HG03378 (cell line): ENCODE data around the gene NACAD.

Experiments used
- ATAC-seq: cut with Tn5 transposase; IDR thresholded peaks from one replicate; pipeline ENCODE4 v1.9.1; 2021; ENCODE audit warnings: mild to moderate bottlenecking, moderate library complexity; ENCODE audit not compliant: unreplicated experiment

NACAD gene

DNA sequence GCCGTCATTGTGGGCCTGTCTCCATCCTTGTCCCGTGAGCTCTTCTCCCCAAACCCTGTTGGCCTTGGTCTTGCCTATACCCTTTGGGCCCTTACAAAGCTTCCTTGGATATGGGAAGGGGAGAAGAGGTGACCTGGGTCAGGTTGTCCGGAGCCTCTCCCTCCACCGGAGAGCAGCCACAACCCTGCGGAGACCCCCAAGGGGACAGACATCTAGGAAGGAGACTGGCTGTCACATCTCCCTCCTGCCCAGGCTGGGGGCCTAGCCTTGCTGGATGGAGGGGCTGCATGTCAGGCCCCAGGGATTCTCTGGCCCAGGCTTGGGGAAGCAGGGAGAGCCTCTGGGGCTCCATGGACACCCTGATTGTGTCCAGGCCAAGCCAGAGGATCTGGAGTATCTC lies 11.8 kb downstream of the NACAD start:
- ATAC-seq, result no peak

DNA sequence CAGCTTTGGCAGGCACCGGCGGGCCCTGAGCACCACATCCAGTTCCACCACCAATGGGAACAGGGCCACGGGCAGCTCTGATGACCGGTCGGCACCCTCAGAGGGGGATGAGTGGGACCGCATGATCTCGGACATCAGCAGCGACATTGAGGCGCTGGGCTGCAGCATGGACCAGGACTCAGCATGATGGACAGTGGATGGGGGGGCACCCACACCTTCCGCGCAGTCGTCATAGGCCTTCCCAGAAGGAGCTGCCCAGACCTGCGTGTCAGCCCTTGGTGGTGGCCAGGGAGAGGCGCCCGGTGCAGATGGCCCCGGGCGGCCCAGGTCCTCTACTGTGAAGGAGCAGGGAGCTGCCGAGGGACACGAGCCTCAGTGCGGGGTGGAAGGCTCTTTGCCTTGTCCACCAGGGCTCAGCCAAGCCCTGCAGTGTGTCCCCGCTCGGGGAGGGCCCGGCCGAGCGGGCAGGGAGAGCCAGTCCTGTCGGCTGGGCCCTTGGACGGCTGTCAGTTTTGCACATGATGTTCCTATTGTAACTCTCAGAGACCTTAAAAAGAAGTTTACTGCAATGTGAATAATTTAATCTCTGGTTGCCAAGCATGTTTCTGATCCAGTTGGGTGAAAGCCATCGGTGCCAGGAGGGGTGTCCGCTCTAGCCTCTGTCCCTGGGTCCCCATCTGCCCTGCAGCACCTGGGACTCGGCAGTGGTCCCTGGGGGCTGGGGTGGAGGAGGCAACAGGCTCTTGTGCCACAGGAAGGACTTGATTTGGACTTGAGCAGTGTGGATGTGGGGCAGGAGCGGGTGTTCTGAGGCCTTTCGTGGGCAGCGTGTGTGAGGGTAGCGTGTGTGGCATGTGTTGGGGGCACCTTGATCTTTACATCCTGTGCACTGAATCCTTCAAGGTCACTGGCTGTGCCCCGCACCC lies 12.6 kb downstream of the NACAD start:
- no peak for ATAC-seq

DNA sequence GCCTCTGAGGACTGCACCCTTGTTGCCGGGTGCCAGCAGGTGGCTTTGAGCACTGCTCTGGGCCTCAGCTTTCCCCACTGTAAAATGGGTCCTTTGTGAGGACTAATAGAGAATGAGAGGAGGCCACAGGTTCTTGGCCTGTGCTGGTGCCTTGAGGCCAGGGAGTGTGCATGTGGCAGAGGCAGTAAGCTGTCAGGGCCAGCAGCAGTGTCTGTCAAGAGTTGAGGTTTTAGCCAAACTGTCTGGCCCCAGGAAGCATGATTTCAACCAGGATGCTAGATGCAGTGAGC lies 13.5 kb downstream of the NACAD start:
- no peak for ATAC-seq

DNA sequence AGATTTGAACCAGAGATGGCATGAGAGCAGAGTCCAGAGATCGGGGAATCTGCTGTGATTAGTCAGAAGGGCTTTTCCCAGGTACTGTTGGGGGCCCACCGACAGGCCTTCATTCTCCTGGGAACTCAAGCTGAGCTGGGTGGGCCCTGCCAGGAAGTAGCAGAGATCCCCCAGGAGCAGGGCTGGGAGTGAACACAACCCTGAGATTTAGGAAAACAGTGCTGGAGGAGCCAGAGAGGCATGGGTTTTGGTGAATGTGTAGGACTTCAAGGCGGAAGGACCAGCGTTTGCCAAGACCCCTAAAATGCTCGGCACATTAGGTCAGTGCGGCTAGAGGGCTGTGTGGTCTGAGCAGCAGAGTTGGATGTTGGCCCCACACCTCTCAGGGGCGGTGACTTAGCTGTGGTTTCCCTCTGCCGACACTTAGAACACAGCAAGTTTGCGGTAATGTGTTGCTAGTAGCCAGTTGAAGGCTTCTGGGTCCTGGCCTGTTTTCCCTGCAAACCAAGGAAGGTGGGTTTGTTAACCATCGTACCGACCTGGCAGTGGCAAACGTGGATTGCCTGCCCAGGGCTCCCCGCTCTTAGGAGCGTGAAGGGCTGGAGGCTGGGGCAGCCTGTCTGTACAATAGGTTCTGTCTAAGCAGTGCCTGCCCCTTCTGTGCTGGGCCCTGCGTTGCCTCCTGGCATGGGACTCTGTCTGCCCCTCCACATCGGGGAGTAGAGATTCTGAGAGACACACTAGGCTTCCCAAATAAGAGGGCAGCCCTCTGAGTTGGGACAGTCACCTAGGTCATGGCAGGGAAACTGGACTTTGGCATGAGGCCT lies 14.0 kb downstream of the NACAD start:
- ATAC-seq, result no peak

DNA sequence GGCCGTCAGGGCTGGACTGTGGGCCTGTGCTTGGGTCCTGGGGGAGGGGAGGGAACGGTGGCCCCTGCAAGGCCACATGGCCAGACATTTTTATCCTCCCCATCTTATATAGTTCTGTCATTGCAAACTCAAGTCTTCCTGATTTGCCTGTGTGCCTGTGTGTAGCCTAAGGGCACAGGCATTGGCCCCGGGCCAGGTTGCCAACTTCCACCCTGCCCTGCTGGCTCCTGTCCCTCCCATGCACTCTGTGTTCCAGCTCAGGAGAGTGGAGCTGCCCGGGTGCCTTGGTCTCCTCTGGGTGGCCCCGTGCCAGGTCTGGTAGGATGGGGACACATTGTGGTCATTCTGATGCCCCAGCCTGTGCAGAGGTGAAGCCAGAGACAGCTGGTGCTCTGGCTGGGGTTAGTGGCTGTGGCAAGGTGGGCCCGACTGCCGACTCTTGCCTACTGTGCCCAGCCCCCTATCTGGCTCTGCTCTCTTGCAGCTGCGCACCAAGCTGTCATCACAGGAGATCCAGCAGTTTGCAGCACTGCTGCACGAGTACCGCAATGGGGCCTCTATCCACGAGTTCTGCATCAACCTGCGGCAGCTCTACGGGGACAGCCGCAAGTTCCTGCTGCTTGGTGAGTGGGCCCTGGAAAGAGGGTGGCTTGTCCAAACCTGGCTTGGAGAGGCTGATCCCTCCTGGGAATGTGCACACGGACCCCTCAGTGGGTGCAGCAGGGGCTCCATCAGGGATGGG lies 14.8 kb downstream of the NACAD start:
- ATAC-seq, result no peak

DNA sequence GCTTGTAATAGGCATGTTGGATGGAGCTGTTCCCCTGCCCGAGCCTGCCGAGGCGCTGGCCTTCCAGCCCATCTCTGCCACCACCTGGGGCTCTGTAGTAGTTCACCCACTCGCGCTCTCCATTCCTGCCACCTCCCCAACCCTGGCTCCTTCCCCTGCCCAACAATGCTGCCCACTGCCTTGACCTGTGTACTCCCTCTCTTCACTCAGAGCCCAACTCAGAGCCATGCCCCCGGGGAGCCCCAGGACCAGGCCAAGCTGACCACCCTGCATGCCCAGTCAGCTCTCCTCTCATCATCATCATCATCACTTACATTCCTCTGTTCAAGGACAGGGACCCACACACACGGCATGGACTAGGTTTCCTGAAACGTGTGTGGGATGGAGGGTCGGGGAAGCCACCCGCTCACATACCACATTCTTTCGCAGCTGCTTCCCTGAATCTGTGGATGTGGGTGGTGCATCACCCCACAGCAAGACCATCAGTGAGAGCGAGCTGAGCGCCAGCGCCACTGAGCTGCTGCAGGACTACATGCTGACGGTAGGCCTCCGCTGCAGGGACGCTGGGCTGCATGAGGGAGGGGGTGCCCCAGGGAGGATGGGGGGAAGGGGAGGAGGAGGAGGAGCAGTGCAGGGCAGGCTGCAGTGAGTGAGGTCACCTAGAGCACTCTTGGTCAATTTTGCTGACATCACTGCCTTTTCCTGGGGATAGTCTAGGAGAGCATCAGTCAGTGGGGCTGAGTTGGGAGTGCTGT lies 15.6 kb downstream of the NACAD start:
- no peak for ATAC-seq

DNA sequence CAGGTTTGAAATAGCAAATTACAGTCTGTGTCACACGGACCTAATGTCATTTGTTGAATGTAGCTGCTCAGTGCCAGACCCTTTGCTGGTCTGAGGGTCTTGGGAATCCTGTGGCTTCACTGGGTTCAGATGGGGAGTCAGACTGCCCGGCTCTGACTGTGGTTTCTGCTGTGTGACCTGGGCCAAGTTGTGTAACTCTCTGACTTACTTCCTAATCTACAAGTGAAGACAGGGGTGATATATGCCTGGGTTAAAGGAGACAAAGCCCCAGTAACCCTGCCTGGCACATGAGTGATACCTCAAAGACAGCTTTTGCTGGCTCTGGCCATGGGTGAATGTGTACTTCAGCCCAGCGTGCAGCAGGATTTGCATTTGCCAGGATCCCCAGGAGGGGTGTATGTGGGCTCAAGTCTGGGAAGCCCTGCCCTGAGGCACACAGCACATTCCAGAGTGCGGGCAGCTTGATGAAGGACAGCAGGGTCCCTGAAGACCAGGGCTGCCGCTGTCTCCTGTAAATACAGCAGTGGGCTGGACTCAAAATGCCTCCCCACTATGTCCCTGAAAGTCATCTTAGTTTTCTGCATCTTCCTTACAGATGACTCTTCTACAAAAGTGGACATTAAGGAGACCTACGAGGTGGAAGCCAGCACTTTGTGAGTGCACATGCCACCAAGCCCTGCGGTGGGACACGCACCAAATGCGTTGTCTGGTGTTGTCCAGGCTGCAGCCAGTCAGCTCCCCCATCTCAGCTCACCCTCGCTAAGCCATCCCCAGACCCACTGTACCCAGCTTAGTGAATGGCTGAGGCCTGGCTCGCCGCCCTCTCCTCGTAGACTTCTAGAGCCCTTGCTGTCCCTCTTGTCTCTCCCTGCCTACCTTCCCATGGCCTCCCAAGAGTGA lies 16.4 kb downstream of the NACAD start:
- ATAC-seq, result no peak

DNA sequence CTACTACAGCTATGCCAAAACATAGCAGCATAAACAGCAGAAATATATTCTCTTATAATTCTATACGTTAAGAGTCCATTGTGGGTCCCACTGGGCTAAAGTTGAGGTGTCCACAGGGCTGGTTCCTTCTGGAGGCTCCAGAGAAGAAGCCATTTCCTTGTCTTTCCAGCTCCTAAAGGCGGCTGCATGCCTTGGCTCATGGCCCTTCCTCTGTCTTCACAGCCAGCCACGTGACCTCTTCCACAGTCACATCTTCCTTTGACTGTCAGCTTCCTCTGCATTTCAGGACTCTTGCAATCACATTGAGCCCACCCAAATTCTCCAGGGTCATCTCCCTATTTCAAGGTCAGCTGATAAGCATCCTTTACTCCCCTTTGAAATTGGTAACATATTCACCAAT lies 17.2 kb downstream of the NACAD start:
- no peak for ATAC-seq

DNA sequence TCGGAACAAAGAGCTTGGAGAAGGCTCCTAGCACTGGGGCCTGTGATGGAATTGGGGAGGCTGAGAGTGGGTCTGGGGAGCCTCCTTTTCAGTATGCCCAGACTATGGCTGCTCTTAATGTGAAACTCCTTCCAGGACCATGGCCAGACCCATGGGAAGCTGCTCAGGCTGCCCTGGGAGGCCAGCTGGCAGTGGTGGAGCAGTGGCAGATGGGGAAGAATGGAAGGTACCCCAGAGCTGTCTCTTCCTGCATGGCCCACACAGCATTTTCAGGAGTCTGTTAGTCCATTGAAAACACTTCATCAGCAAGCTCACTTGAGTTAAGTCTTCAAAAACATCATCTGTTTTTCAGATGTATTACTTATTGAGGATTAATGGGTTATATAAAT lies 18.5 kb downstream of the NACAD start:
- ATAC-seq, result no peak

DNA sequence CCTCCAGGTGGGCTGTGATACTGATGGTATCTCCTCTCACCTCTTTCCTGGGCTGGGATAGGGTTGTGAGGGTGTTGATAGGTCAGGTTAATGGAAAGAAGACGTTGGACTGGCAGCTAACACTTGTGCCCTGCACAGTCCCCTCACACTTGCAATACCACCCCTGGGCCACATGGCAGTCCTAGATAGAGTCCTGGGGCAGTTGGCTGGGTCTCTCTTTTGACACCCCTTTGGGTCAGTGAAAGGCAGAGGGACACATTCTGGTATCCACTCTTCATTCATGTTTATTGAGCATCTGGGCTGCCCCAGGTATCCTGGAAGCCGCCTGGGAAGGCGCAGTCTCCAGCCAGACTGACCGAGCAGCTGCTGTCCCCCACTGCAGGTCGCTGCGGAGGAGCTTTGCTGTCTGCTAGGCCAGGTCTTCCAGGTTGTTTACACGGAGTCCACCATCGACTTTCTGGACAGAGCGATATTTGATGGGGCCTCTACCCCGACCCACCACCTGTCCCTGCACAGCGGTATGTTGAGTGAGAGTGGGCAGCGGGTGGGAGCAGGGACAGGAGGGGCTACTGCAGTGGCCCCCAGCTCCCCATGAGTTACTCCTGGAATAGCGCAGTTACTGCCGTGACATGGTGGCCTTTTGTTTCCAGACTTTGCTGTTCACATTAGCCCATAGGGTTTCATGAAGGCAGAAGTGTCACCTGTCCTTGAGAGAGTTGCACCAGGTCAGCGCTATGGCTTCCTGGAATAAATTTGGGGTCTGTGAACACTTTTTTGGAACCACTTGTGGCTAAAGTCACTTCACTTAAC lies 19.1 kb downstream of the NACAD start:
- ATAC-seq, result no peak

DNA sequence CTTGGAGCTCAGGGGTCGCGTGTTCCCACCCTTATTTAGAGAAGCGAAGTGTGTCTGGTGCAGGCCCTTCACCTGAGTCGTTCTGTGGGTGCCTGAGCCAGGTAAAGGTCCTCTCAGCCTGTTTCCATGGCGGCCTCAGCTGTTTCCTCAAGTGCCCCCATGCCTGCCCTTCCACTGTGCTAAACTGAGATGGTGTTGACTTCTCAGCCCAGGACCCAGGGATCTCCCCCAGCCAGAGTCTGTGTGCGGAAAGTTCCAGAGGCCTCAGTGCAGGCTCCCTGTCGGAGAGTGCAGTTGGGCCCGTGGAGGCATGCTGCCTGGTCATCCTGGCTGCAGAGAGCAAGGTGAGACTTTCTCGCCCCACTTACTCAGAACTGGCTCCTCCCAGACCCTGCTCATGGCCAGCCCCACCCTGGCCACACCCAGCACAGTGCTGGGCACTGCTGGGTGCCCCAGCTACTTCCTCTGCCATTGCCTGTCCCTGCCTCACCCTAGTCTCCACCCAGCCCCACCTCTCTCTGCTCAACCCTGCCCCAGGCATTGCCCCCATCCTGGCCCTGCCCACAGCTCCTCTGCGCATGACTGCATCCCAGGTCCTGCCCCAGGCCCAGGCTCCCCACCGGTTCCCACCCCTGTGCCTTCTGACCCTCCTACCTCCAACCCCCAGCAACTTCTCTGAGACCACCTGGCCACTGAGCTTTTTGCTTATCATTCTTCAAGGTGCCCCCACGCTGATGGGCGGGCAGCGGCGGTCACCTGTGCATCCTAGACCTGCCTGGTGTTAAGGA lies 20.3 kb downstream of the NACAD start:
- ATAC-seq, result no peak

DNA sequence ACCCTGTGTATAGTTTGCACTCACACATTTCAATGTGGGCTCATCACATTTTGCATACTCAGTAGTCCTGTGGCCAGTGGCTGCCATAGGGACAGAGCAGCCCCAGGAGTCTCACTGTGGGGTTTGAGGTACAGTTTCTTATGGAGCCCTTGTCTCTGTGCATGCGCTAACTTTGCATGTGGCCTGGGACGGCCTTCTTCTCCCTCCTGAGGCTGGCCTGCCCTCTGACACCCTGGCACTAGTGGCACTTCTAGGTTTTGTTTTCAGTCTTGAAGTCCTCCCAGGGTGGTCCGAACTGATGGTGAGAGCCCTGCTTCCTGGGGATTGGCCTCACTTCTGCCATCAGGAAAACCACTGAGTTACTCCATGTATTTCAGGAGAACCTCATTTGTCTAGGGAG lies 21.2 kb downstream of the NACAD start:
- ATAC-seq, result no peak

DNA sequence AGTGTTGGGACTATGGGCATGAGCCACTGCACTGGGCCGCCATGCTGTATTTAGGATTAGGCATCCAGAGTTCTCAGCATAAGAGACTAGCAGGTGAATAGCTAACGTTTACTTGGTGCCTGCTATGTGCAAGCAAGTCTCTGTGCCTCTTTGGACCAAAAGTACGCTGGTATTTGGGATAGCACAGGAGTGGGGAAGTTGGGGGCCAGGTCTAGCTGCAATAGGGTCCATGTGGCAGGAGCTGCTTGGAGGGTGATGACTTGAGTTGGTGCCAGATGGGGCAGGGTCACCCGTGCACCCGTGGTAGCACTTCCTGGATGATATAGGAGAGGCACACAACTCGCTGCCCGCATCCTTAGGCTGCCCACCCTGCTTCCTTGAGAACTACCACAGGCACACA lies 22.4 kb downstream of the NACAD start:
- ATAC-seq, result no peak

DNA sequence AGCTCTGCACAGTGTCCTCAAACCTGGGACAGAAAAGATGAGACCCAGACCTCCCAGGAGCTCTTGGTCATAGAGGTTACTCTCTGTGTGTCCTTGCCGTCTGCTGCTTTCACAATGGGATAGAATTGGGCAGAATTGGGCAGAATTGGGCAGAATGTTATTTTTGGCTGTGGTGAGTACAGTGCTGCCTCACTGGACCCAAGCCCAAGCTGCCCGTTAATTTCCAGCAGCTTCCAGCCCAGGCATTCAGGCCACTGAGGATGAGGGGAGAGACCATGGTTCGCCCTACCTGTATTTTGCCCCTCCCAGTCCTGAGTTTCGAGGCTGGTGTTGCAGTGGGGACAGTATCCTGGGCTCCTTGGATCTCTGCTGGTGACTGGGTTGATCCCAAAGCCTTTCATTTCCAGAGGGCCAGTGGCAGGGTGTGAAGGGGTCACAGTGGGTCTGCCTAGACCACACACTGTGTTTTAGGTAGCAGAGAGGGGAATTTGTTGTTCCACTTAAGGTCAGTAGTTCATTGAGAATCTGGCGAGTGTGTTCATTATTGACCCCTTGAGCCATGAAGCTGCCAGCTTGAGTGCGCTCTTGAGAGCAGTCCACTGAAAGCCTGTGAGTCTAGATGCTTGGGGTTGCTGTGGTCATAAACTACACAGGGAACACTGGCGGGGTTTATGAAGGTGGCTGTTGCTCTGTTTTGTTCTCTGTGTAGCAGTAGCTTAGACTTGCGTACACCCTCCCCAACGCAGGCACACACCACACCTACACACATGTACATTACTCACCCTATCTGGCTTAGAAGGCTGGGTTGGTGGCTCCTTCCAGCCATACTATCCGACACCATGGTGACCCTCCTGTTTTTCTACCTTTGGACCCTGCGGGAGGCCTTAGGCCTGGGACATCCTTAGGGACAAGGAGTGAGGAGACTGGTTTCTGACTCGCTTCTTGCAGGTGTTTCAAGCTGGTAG lies 23.5 kb downstream of the NACAD start:
- ATAC-seq, result no peak

DNA sequence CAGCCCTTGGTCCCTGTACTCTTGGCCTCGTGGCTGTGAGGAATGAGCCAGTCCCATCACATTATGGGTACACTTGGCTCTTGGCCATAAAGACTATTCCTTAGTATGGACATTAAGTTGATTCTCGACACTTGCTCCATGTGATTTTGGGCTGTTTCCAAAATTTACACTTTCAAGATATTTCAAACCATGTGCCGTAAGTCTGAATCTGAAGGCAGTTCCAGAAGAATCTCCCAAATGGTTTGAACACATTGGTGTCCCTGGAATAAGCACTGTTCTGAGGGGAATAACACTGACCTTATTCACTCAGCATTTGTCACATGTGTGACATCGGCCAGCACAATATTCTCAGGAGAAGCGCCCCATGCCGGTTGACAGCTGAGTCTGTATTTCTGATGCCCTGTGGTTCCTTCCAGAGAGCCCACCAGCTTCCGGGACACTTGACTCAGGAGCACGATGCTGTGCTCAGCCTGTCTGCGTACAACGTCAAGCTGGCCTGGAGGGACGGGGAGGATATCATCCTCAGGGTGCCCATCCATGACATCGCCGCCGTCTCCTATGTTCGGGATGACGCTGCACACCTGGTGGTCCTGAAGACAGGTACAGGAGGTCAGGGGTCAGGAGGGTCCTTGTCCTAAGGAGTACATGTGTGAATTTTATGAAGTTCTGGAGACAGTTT lies 24.6 kb downstream of the NACAD start:
- no peak for ATAC-seq

DNA sequence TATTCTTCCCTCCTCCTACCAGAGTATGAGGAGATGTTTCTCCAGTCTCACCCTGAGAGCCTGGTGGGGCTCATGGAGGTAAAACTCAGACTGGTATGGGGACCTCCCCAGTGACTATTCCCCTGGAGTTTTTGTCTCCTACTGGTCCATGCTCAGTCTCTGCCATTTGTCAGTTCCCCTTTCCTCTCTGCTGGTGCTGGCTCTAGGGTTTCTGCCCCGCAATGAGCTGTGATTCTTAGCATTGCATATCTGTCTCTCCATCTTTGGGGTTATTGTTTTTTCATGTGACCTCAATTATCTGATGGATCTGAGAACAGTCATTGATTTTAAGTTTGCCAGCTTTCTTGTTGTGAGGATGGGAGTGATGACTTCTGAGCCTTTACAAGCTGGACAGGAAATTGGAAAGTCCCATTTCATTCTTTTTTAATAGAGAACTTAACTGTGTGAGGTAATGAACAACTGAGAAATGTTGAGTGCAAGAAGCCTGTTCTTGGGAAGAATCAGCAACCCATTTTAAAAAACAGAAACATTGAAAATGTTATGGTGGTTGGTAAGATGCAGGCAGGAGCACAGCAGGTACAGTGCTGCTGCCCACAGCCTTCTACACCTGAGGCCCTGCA lies 26.9 kb downstream of the NACAD start:
- no peak for ATAC-seq
